ENCODE measurements around the gene MRPL37.

GRCh38 chr1:54177726-54178125 lies 22.2 kb upstream of the MRPL37 start:
- no peak for TF ChIP-seq CTCF (IDR thresholded peaks at IDR 0.05)
- TF ChIP-seq POLR2AphosphoS5 (IDR thresholded peaks at IDR 0.05; ENCODE audit: low read depth, low read length), result no peak
- no peak for TF ChIP-seq TCF7L2 (IDR thresholded peaks at IDR 0.05; ENCODE audit: low read depth, low read length)

All from Panc1 (cell line).